Body of pancreas (tissue), 4 donors: ENCODE data around the gene TMEM201. TPM values are rescaled to one million over a fixed set of nuclear protein-coding genes. Genes with fewer than 3 reads are reported as not detected.

ENCODE experiments used
- ATAC-seq: fragments of 150-250 bp; one replicate; pipeline ENCODE4 v1.9.1; 2016
- DNase-seq, 4 donors: peaks; one replicate each; pipeline ENCODE4 v3.0.0-alpha.2; 2019
- H3K27ac ChIP-seq, 4 donors: fragments of 200-600 bp; sonication (generic); 1 replicate in 3 of 4; 2 replicates in 1 of 4; pipeline versions ENCODE4 v1.5.1 to v1.6.1; 2016 to 2019; ENCODE audit warnings: mild to moderate bottlenecking in 1 of 4, mixed read lengths in 1 of 4, moderate library complexity in 1 of 4
- H3K27me3 ChIP-seq, 2 donors: fragments of 200-600 bp; sonication (generic); one replicate each; pipeline ENCODE4 v1.6.0; 2016; ENCODE audit warnings: mild to moderate bottlenecking in 1 of 2
- H3K36me3 ChIP-seq, 2 donors: fragments of 200-600 bp; sonication (generic); replicated peaks in 1 of 2; 2 replicates each; pipeline ENCODE4 v1.5.1; 2016; ENCODE audit warnings: low read depth in 2 of 2; ENCODE audit not compliant: insufficient read depth in 1 of 2
- H3K4me1 ChIP-seq: fragments of 200-600 bp; sonication (generic); one replicate; pipeline ENCODE4 v1.6.0; 2016
- H3K4me3 ChIP-seq, 2 donors: fragments of 200-600 bp; sonication (generic); 1 replicate in 1 of 2; 2 replicates in 1 of 2; pipeline ENCODE4 v1.5.1; 2016 to 2019
- H3K9me3 ChIP-seq, 3 donors: fragments of 200-600 bp; sonication (generic); 1 replicate in 2 of 3; 2 replicates in 1 of 3; pipeline ENCODE4 v1.5.1; 2016
- POLR2A ChIP-seq, 3 donors: fragments of 450-650 bp; IDR thresholded peaks; one replicate each; pipeline ENCODE4 v1.6.1; 2016; ENCODE audit warnings: antibody characterized with exemption in 3 of 3, mild to moderate bottlenecking in 2 of 3
- WGBS, 2 donors: methylation state at CpG; one replicate each; pipeline ENCODE4 v1.1.5; 2017; 5-methylcytosine and 5-hydroxymethylcytosine counted together
- intact Hi-C: fragments of 100-400 bp; cut with DNase I; formaldehyde crosslinking; loops from one replicate; pipeline ENCODE4 v1.15.1; 2023
- total RNA-seq, 2 donors: library from RNA; depleted of rRNA; stranded (reverse); fragments of >200 nt; gene quantifications; one replicate each; pipeline ENCODE4 v1.1.0, GENCODE V29; 2016
- TF ChIP-seq, protein P1 (sequence below), 7 experiments: fragments of 450-650 bp in 4 of 7; fragments of 200-600 bp in 3 of 7; sonication (generic) in 3 of 7; IDR thresholded peaks; one replicate each; pipeline ENCODE4 v1.5.1; 2016 to 2019; ENCODE audit warnings: antibody characterized with exemption in 7 of 7

Gene TMEM201, protein sequence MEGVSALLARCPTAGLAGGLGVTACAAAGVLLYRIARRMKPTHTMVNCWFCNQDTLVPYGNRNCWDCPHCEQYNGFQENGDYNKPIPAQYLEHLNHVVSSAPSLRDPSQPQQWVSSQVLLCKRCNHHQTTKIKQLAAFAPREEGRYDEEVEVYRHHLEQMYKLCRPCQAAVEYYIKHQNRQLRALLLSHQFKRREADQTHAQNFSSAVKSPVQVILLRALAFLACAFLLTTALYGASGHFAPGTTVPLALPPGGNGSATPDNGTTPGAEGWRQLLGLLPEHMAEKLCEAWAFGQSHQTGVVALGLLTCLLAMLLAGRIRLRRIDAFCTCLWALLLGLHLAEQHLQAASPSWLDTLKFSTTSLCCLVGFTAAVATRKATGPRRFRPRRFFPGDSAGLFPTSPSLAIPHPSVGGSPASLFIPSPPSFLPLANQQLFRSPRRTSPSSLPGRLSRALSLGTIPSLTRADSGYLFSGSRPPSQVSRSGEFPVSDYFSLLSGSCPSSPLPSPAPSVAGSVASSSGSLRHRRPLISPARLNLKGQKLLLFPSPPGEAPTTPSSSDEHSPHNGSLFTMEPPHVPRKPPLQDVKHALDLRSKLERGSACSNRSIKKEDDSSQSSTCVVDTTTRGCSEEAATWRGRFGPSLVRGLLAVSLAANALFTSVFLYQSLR
- 10 to 100 TPM in 1 of 2 donors, 1 to 10 TPM in 1; 7.3 to 12.5 TPM for total RNA-seq

DNA sequence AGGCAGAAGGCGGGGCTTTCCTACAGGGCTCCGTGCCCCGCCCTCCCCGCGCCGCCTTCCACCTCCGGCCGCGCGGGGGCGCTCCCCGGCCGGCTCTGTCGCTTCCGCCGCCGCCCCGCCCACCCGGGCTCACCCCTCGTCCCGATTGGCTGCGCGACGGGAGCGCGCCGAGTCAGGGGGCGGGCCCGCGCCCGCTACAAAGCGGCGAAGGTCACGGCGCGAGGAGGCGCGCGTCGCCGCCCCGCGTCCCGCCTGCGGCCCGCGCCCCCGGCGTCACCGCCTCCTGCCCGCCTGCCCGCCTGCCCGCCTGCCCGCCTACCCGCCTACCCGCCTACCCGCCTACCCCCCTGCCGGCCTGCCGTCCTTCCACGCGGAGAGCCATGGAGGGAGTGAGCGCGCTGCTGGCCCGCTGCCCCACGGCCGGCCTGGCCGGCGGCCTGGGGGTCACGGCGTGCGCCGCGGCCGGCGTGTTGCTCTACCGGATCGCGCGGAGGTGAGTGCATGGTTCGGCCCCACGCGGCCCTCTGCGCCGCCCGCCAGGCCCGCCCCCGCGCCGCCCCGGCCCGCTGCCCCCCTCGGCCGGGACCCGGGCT is at the start of gene TMEM201:
TMEM201 (plus strand) TSS at position 361 of the 593 bp plus-strand sequence; CDS start at position 381, 20 bp downstream.
- Histone ChIP-seq H3K27me3 (no peaks in the 10 kb centered on the region), H3K4me1 (peaks cover 27% of the 10 kb centered on the region), H3K9me3 (no peaks in the 10 kb centered on the region), H3K4me3 (peak within 1 kb of the TSS; percentile 28 to 65), H3K27ac (peak within 1 kb of the TSS; percentile 37 to 70 (median 60)), H3K36me3 (no peaks in the 10 kb centered on the region)
- DNase-seq, result peak; percentile 95 to 98 (median 96)
- peak; percentile 97 for ATAC-seq
- TF ChIP-seq, protein P1, sequence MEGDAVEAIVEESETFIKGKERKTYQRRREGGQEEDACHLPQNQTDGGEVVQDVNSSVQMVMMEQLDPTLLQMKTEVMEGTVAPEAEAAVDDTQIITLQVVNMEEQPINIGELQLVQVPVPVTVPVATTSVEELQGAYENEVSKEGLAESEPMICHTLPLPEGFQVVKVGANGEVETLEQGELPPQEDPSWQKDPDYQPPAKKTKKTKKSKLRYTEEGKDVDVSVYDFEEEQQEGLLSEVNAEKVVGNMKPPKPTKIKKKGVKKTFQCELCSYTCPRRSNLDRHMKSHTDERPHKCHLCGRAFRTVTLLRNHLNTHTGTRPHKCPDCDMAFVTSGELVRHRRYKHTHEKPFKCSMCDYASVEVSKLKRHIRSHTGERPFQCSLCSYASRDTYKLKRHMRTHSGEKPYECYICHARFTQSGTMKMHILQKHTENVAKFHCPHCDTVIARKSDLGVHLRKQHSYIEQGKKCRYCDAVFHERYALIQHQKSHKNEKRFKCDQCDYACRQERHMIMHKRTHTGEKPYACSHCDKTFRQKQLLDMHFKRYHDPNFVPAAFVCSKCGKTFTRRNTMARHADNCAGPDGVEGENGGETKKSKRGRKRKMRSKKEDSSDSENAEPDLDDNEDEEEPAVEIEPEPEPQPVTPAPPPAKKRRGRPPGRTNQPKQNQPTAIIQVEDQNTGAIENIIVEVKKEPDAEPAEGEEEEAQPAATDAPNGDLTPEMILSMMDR (IDR thresholded peaks at IDR 0.05), result peak; percentile 50 to 96 (median 89)
- TF ChIP-seq POLR2A (IDR thresholded peaks at IDR 0.05), result no peak
- intact Hi-C loops, result no loop called here
- WGBS, 2 donors, result 1% methylated on average over 67 of the region's 94 CpGs; no CpG with 5 or more reads in 1 of the 2 donors

DNA sequence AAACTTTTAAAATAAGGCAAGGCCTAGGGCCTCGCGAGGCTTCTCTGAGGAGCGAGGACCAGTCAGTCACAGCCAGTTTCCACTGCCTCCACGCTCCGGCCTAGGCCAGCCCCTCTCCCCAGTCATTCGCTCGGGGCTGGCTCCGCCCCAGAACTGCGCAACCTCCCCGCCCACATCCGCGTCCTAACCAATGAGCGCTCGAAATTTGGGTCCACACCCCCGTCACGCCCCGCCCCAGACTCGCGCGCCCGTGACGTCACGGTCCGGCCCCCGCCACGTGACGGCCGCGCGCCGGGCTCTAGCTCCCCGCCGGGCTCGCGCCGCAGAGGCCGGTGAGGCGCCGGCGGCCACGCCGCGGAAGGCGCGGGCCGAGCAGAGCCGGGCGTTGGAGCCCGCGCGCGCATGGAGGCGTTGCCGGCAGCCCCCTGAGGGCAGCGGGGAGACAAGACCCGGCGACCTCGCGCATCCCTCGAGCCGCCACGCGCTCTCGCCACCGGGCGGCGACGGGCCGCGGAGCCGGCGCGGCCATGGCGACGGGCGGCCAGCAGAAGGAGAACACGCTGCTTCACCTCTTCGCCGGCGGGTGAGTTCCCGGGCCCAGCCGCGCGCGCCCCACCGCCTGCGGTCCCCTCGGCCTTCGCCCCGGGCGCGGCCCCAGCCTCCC is 49.4 kb upstream of the TMEM201 start, which contains the start of gene SLC25A33:
SLC25A33 (plus strand) TSS at position 301 of the 664 bp plus-strand sequence; CDS start at position 528, 227 bp downstream.
- H3K27ac ChIP-seq, result peak within 1 kb of the TSS; percentile 76 to 90 (median 84)
- no peaks in the 10 kb centered on the region for H3K36me3 ChIP-seq
- intact Hi-C loops, result no loop called here
- H3K4me3 ChIP-seq, result peak within 1 kb of the TSS; percentile 16 to 73
- H3K9me3 ChIP-seq, result no peaks in the 10 kb centered on the region
- 0 to 2% methylated on average over 4 to 89 of the region's 92 CpGs for WGBS, 2 donors
- ATAC-seq (peak; percentile 96), DNase-seq (peak; percentile 97 to 98 (median 98))
- H3K27me3 ChIP-seq, result no peaks in the 10 kb centered on the region
- H3K4me1 ChIP-seq, result peaks cover 36% of the 10 kb centered on the region
- TF ChIP-seq, protein P1 (IDR thresholded peaks at IDR 0.05), result peak in 2 of 7 experiments; percentile 8 to 30
- peak; percentile 43 to 84 (median 44) for TF ChIP-seq POLR2A (IDR thresholded peaks at IDR 0.05)

DNA sequence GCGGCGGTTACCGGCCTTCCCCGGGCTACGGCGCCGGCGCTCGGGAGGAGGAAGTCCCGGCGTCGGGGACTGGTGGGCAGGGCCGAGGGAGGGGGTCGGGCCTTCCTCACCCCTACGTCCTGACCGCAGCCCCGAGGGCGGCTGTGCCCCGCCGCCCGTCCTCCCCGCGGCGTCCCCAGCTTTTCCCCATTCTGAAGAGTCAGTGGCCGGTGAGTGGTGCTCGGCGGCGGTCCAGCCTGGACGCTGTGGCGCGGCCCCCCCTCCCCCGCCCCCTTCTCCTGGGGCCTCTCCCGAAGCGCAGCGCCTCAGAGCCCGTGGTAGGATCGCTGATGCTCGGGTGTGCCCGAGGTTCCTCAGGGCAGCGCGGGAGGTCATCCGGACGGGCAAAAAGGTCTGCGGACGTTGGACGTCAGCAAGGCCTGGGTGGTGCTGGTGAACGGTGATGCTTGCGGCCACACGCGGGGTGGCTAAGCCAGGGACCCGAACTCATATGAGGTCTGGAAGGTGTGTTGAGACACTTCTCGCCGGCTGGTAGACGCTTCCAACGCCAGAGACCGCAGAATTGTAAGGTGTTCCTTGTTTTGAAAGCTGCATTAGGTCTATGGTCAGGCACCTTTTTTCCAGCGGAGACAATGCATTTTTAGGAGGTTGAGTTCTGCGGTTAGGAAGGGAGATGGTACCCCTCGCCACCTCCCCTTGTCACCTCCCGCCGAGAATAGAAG is 48.7 kb upstream of the TMEM201 start:
- peak in 1 of 3 donors; percentile 19 for TF ChIP-seq POLR2A (IDR thresholded peaks at IDR 0.05)
- TF ChIP-seq, protein P1 (IDR thresholded peaks at IDR 0.05), result no peak
- H3K4me1 ChIP-seq, result peaks cover 36% of the 10 kb centered on the region
- peak; percentile 44 for ATAC-seq
- H3K4me3 ChIP-seq, result peak overlapping the region; percentile 16 to 73
- peak; percentile 49 to 62 (median 55) for DNase-seq
- no peaks in the 10 kb centered on the region for H3K36me3 ChIP-seq
- 7 to 17% methylated on average over 22 to 49 of the region's 61 CpGs for WGBS, 2 donors
- H3K27me3 ChIP-seq, result no peaks in the 10 kb centered on the region
- H3K27ac ChIP-seq, result peak overlapping the region; percentile 76 to 90 (median 84)
- H3K9me3 ChIP-seq, result no peaks in the 10 kb centered on the region
- intact Hi-C loops, result no loop called here

DNA sequence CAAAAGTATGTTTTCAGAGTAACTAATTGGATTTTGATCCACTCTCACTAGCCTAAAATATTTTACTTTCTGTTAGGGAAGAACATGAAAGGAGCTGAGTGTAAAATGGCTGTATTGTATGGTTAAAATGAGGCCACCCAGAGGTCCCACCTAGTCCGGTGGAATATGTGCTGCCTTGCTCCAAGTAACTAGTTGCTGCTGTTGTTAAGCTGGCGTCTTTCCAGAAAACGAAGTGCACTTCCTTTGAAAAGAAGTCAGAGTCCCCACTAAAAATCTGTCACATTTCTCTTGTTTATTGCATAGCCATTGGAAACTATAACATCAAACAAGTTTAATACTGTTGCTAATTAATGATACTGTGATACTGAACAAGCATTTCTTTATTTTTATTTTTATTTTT is 46.3 kb upstream of the TMEM201 start:
- intact Hi-C loops, result no loop called here
- no peaks in the 10 kb centered on the region for H3K36me3 ChIP-seq
- TF ChIP-seq POLR2A (IDR thresholded peaks at IDR 0.05), result no peak
- TF ChIP-seq, protein P1 (IDR thresholded peaks at IDR 0.05), result no peak
- DNase-seq, result peak in 3 of 4 donors; percentile 22 to 46 (median 38)
- no peak overlapping the region for H3K4me3 ChIP-seq
- no peaks in the 10 kb centered on the region for H3K9me3 ChIP-seq
- peaks cover 36% of the 10 kb centered on the region for H3K4me1 ChIP-seq
- H3K27me3 ChIP-seq, result no peaks in the 10 kb centered on the region
- WGBS, 2 donors, result 13 to 16% methylated on average over 3 of the region's 3 CpGs
- H3K27ac ChIP-seq, result no peak overlapping the region
- ATAC-seq, result no peak
